B cell (primary cell): ENCODE measurements around the gene ZFR2.

Experiments used
- CTCF ChIP-seq: fragments of 200-600 bp; IDR thresholded peaks from one replicate; pipeline ENCODE4 v1.8.0; 2022; ENCODE audit warnings: antibody characterized with exemption, mild to moderate bottlenecking
- EZH2 ChIP-seq: IDR thresholded peaks from 2 replicates; pipeline ENCODE4 v1.6.1; 2012; ENCODE audit warnings: borderline replicate concordance, low read depth, mild to moderate bottlenecking, moderate library complexity, low read length; ENCODE audit not compliant: insufficient read depth, poor library complexity, severe bottlenecking

- no peak for TF ChIP-seq CTCF
- TF ChIP-seq EZH2: no peak
These were observed 24.8 kb upstream of the ZFR2 start for GRCh38 chr19:3893509-3894179.
